ENCODE data around the gene SLC16A8. TPM values are rescaled to one million over a fixed set of nuclear protein-coding genes. Genes with fewer than 3 reads are reported as not detected.
A peak's percentile ranks its signal among the peaks of the same experiment; 100 is the strongest.

The SLC16A8 gene
- total RNA-seq, 1 donor from 2014 or later, result 0.26 TPM

GRCh38 chr22:38115423-38116205 lies 31.6 kb upstream of the SLC16A8 start:
- Mint-ChIP-seq H3K27ac (ENCODE audit: unreplicated experiment) (peak overlapping the region; percentile 12), H3K36me3 (ENCODE audit: low read depth) (no peaks in the 10 kb centered on the region), H3K9me3 (no peaks in the 10 kb centered on the region), H3K4me3 (peak overlapping the region; percentile 31), H3K4me1 (peaks cover 12% of the 10 kb centered on the region), H3K27me3 (ENCODE audit: low read depth) (peaks cover 2% of the 10 kb centered on the region)
- DNase-seq (ENCODE audit: low read depth, low spot score), result no peak
- TF ChIP-seq CTCF (conservative IDR thresholded peaks at IDR 0.05), result no peak

- Mint-ChIP-seq H3K4me1 (peaks cover 12% of the 10 kb centered on the region), H3K9me3 (no peaks in the 10 kb centered on the region), H3K36me3 (ENCODE audit: low read depth) (no peaks in the 10 kb centered on the region), H3K27ac (ENCODE audit: unreplicated experiment) (no peak overlapping the region), H3K4me3 (peak overlapping the region; percentile 70), H3K27me3 (ENCODE audit: low read depth) (peaks cover 2% of the 10 kb centered on the region)
- peak; percentile 95 for TF ChIP-seq CTCF (conservative IDR thresholded peaks at IDR 0.05)
- DNase-seq (ENCODE audit: low read depth, low spot score), result peak; percentile 97
Observed at GRCh38 chr22:38114484-38115398, 30.8 kb upstream of the SLC16A8 start.

- Mint-ChIP-seq H3K9me3 (no peaks in the 10 kb centered on the region), H3K36me3 (ENCODE audit: low read depth) (no peaks in the 10 kb centered on the region), H3K27me3 (ENCODE audit: low read depth) (peaks cover 6% of the 10 kb centered on the region), H3K27ac (ENCODE audit: unreplicated experiment) (no peak overlapping the region), H3K4me1 (peaks cover 18% of the 10 kb centered on the region), H3K4me3 (no peak overlapping the region)
- DNase-seq (ENCODE audit: low read depth, low spot score), result no peak
- TF ChIP-seq CTCF (conservative IDR thresholded peaks at IDR 0.05), result no peak
Observed at GRCh38 chr22:38112381-38112780, 28.4 kb upstream of the SLC16A8 start.

- no peak overlapping the region for H3K4me3 Mint-ChIP-seq
- H3K4me1 Mint-ChIP-seq, result peaks cover 18% of the 10 kb centered on the region
- H3K9me3 Mint-ChIP-seq, result no peaks in the 10 kb centered on the region
- no peaks in the 10 kb centered on the region for H3K36me3 Mint-ChIP-seq (ENCODE audit: low read depth)
- TF ChIP-seq CTCF (conservative IDR thresholded peaks at IDR 0.05), result no peak
- DNase-seq (ENCODE audit: low read depth, low spot score), result no peak
- peak overlapping the region; percentile 43 for H3K27ac Mint-ChIP-seq (ENCODE audit: unreplicated experiment)
- H3K27me3 Mint-ChIP-seq (ENCODE audit: low read depth), result peaks cover 6% of the 10 kb centered on the region
Observed at GRCh38 chr22:38111925-38112355, 28.0 kb upstream of the SLC16A8 start.

GRCh38 chr22:38110863-38111852 lies 27.2 kb upstream of the SLC16A8 start:
- TF ChIP-seq CTCF (conservative IDR thresholded peaks at IDR 0.05), result no peak
- Mint-ChIP-seq H3K4me1 (peaks cover 18% of the 10 kb centered on the region), H3K27me3 (ENCODE audit: low read depth) (peaks cover 6% of the 10 kb centered on the region), H3K36me3 (ENCODE audit: low read depth) (no peaks in the 10 kb centered on the region), H3K4me3 (no peak overlapping the region), H3K9me3 (no peaks in the 10 kb centered on the region), H3K27ac (ENCODE audit: unreplicated experiment) (no peak overlapping the region)
- DNase-seq (ENCODE audit: low read depth, low spot score), result no peak

All from neural crest cell (in vitro differentiated cells).